Activated naive CD4-positive, alpha-beta T cell treated with anti-CD3 and anti-CD28 coated beads for 36 hours (primary cell): ENCODE measurements around the gene TRMT5. TPM values are rescaled to one million over a fixed set of nuclear protein-coding genes. Genes with fewer than 3 reads are reported as not detected.
A peak's percentile ranks its signal among the peaks of the same experiment; 100 is the strongest.

ENCODE experiments used
- CTCF ChIA-PET: fragments of 350-600 bp; sonication (Branson Sonifier 250); formaldehyde crosslinking; loops from one replicate; lab custom pipeline; 2021; ENCODE audit warnings: antibody characterized with exemption; lab: Charles Lee
- DNase-seq: peaks from one replicate; pipeline ENCODE4 v3.0.0-alpha.2; 2020
- H3K27ac Mint-ChIP-seq: one replicate; pipeline ENCODE4 v1.8.0; 2021; ENCODE audit warnings: mild to moderate bottlenecking, mixed read lengths
- H3K27me3 Mint-ChIP-seq: one replicate; pipeline ENCODE4 v1.8.0; 2021; ENCODE audit warnings: low read depth, mixed read lengths
- H3K36me3 Mint-ChIP-seq: one replicate; pipeline ENCODE4 v1.8.0; 2021; ENCODE audit warnings: low read depth, mixed read lengths
- H3K4me1 Mint-ChIP-seq: one replicate; pipeline ENCODE4 v1.8.0; 2021; ENCODE audit warnings: low read depth, mixed read lengths
- H3K4me3 Mint-ChIP-seq: one replicate; pipeline ENCODE4 v1.8.0; 2021; ENCODE audit warnings: mild to moderate bottlenecking, moderate library complexity, mixed read lengths
- H3K9me3 Mint-ChIP-seq: one replicate; pipeline ENCODE4 v1.8.0; 2021; ENCODE audit warnings: mixed read lengths
- intact Hi-C: fragments of 100-400 bp; cut with micrococcal nuclease; formaldehyde crosslinking; loops from one replicate; pipeline ENCODE4 v1.15.1; 2023
- total RNA-seq, 2 experiments: library from RNA; stranded (reverse); gene quantifications; one replicate each; pipeline ENCODE4 v1.2.3, GENCODE V29; 2021

Gene TRMT5
- total RNA-seq, 2 experiments from 2014 or later: 13.9 to 18.3 TPM

- Mint-ChIP-seq H3K4me1 (peaks cover 42% of the 10 kb centered on the region), H3K27me3 (no peaks in the 10 kb centered on the region), H3K4me3 (no peak overlapping the region), H3K27ac (no peak overlapping the region), H3K36me3 (peaks cover 24% of the 10 kb centered on the region), H3K9me3 (no peaks in the 10 kb centered on the region)
- intact Hi-C loops: no loop called here
- DNase-seq: no peak
- CTCF ChIA-PET: no interaction called here
Measured at GRCh38 chr14:60977847-60978246, 3.0 kb downstream of the TRMT5 start.

- DNase-seq: no peak
- Mint-ChIP-seq H3K36me3 (peaks cover 26% of the 10 kb centered on the region), H3K27me3 (no peaks in the 10 kb centered on the region), H3K27ac (no peak overlapping the region), H3K4me3 (no peak overlapping the region), H3K4me1 (peaks cover 44% of the 10 kb centered on the region), H3K9me3 (no peaks in the 10 kb centered on the region)
- CTCF ChIA-PET: no interaction called here
- intact Hi-C loops: no loop called here
Measured at GRCh38 chr14:60975551-60975950, 5.3 kb downstream of the TRMT5 start.

- H3K4me1 Mint-ChIP-seq: peaks cover 32% of the 10 kb centered on the region
Measured at GRCh38 chr14:60974090-60974651, 6.7 kb downstream of the TRMT5 start.

GRCh38 chr14:60973070-60973469, 7.8 kb downstream of the TRMT5 start:
- Mint-ChIP-seq H3K27me3 (no peaks in the 10 kb centered on the region), H3K36me3 (peaks cover 23% of the 10 kb centered on the region), H3K4me3 (no peak overlapping the region), H3K9me3 (no peaks in the 10 kb centered on the region), H3K27ac (no peak overlapping the region), H3K4me1 (peaks cover 25% of the 10 kb centered on the region)
- intact Hi-C loops: no loop called here
- DNase-seq: no peak
- CTCF ChIA-PET: no interaction called here

More at GRCh38 chr14:60974090-60974651, 6.7 kb downstream of the TRMT5 start:
- CTCF ChIA-PET: no interaction called here
- H3K27ac Mint-ChIP-seq: no peak overlapping the region
- no peak overlapping the region for H3K4me3 Mint-ChIP-seq
- no peaks in the 10 kb centered on the region for H3K27me3 Mint-ChIP-seq
- DNase-seq: no peak
- H3K9me3 Mint-ChIP-seq: no peaks in the 10 kb centered on the region
- H3K36me3 Mint-ChIP-seq: peaks cover 26% of the 10 kb centered on the region
- intact Hi-C loops: no loop called here

- intact Hi-C loops: no loop called here
- DNase-seq: no peak
- Mint-ChIP-seq H3K36me3 (peaks cover 17% of the 10 kb centered on the region), H3K4me3 (no peak overlapping the region), H3K27me3 (no peaks in the 10 kb centered on the region), H3K9me3 (no peaks in the 10 kb centered on the region), H3K4me1 (peaks cover 19% of the 10 kb centered on the region), H3K27ac (no peak overlapping the region)
- CTCF ChIA-PET: no interaction called here
Measured at GRCh38 chr14:60972295-60972694, 8.6 kb downstream of the TRMT5 start.

- DNase-seq: no peak
- intact Hi-C loops: no loop called here
- CTCF ChIA-PET: no interaction called here
- H3K27me3 Mint-ChIP-seq: no peaks in the 10 kb centered on the region
- H3K4me1 Mint-ChIP-seq: peaks cover 17% of the 10 kb centered on the region
- no peak overlapping the region for H3K4me3 Mint-ChIP-seq
- H3K9me3 Mint-ChIP-seq: no peaks in the 10 kb centered on the region
- H3K36me3 Mint-ChIP-seq: peaks cover 15% of the 10 kb centered on the region
- no peak overlapping the region for H3K27ac Mint-ChIP-seq
Measured at GRCh38 chr14:60971271-60971670, 9.6 kb downstream of the TRMT5 start.

- H3K9me3 Mint-ChIP-seq: no peaks in the 10 kb centered on the region
- peaks cover 18% of the 10 kb centered on the region for H3K4me1 Mint-ChIP-seq
- intact Hi-C loops: no loop called here
- H3K36me3 Mint-ChIP-seq: peaks cover 14% of the 10 kb centered on the region
- no peak overlapping the region for H3K4me3 Mint-ChIP-seq
- H3K27ac Mint-ChIP-seq: no peak overlapping the region
- H3K27me3 Mint-ChIP-seq: no peaks in the 10 kb centered on the region
- CTCF ChIA-PET: no interaction called here
- DNase-seq: no peak
Measured at GRCh38 chr14:60970146-60970545, 10.7 kb downstream of the TRMT5 start.

- H3K4me3 Mint-ChIP-seq: no peak overlapping the region
- H3K4me1 Mint-ChIP-seq: peaks cover 20% of the 10 kb centered on the region
- DNase-seq: no peak
- H3K27me3 Mint-ChIP-seq: no peaks in the 10 kb centered on the region
- H3K9me3 Mint-ChIP-seq: no peaks in the 10 kb centered on the region
- peaks cover 8% of the 10 kb centered on the region for H3K36me3 Mint-ChIP-seq
- CTCF ChIA-PET: no interaction called here
- H3K27ac Mint-ChIP-seq: no peak overlapping the region
- intact Hi-C loops: no loop called here
Measured at GRCh38 chr14:60968671-60969070, 12.2 kb downstream of the TRMT5 start.

- no peak for DNase-seq
- H3K4me3 Mint-ChIP-seq: no peak overlapping the region
- H3K27me3 Mint-ChIP-seq: no peaks in the 10 kb centered on the region
- CTCF ChIA-PET: no interaction called here
- H3K36me3 Mint-ChIP-seq: peaks cover 5% of the 10 kb centered on the region
- H3K9me3 Mint-ChIP-seq: no peaks in the 10 kb centered on the region
- H3K27ac Mint-ChIP-seq: no peak overlapping the region
- peaks cover 17% of the 10 kb centered on the region for H3K4me1 Mint-ChIP-seq
- intact Hi-C loops: no loop called here
Measured at GRCh38 chr14:60968099-60968498, 12.8 kb downstream of the TRMT5 start.

- DNase-seq: peak; percentile 22
- intact Hi-C loops: loop anchor here (1.0 kb wide), 3 partner anchors 9 to 212 kb away; no protein-coding TSS in a partner anchor
- peaks cover 5% of the 10 kb centered on the region for H3K36me3 Mint-ChIP-seq
- CTCF ChIA-PET: interaction anchor here (0.6 kb wide), 2 partner anchors 118 to 319 kb away, joined by 3 to 5 read pairs; no protein-coding TSS in a partner anchor
- no peak overlapping the region for H3K27ac Mint-ChIP-seq
- H3K4me3 Mint-ChIP-seq: no peak overlapping the region
- no peaks in the 10 kb centered on the region for H3K9me3 Mint-ChIP-seq
- H3K4me1 Mint-ChIP-seq: peaks cover 13% of the 10 kb centered on the region
- no peaks in the 10 kb centered on the region for H3K27me3 Mint-ChIP-seq
Measured at GRCh38 chr14:60965402-60965801, 15.5 kb downstream of the TRMT5 start.

- Mint-ChIP-seq H3K4me1 (peaks cover 13% of the 10 kb centered on the region), H3K9me3 (no peaks in the 10 kb centered on the region), H3K36me3 (peaks cover 5% of the 10 kb centered on the region), H3K4me3 (no peak overlapping the region), H3K27me3 (no peaks in the 10 kb centered on the region), H3K27ac (no peak overlapping the region)
- CTCF ChIA-PET: no interaction called here
- DNase-seq: no peak
- intact Hi-C loops: loop anchor here (1.0 kb wide), 3 partner anchors 9 to 212 kb away; no protein-coding TSS in a partner anchor
Measured at GRCh38 chr14:60964904-60965303, 16.0 kb downstream of the TRMT5 start.

GRCh38 chr14:60963761-60964160, 17.1 kb downstream of the TRMT5 start:
- CTCF ChIA-PET: no interaction called here
- no peak for DNase-seq
- Mint-ChIP-seq H3K36me3 (peaks cover 12% of the 10 kb centered on the region), H3K4me3 (no peak overlapping the region), H3K4me1 (peaks cover 13% of the 10 kb centered on the region), H3K27me3 (no peaks in the 10 kb centered on the region), H3K27ac (no peak overlapping the region), H3K9me3 (peaks cover 8% of the 10 kb centered on the region)
- intact Hi-C loops: no loop called here

GRCh38 chr14:60958146-60958545, 22.7 kb downstream of the TRMT5 start:
- H3K27ac Mint-ChIP-seq: no peak overlapping the region
- intact Hi-C loops: no loop called here
- CTCF ChIA-PET: no interaction called here
- peaks cover 39% of the 10 kb centered on the region for H3K36me3 Mint-ChIP-seq
- peaks cover 32% of the 10 kb centered on the region for H3K9me3 Mint-ChIP-seq
- H3K27me3 Mint-ChIP-seq: no peaks in the 10 kb centered on the region
- H3K4me3 Mint-ChIP-seq: no peak overlapping the region
- peaks cover 13% of the 10 kb centered on the region for H3K4me1 Mint-ChIP-seq
- DNase-seq: no peak
